Myocyte (in vitro differentiated cells): ENCODE results near the gene POLD2. TPM values are rescaled to one million over a fixed set of nuclear protein-coding genes. Genes with fewer than 3 reads are reported as not detected.
A peak's percentile ranks its signal among the peaks of the same experiment; 100 is the strongest.

Source experiments
- DNase-seq: peaks from one replicate; pipeline ENCODE4 v3.0.0-alpha.2; 2012; ENCODE audit warnings: low read depth
- total RNA-seq: library from RNA; depleted of rRNA; stranded (reverse); fragments of >200 nt; gene quantifications from 2 replicates; pipeline ENCODE4 v1.2.3, GENCODE V29; 2014

Gene POLD2
- total RNA-seq, 1 donor from 2014 or later, result 199 TPM

DNA sequence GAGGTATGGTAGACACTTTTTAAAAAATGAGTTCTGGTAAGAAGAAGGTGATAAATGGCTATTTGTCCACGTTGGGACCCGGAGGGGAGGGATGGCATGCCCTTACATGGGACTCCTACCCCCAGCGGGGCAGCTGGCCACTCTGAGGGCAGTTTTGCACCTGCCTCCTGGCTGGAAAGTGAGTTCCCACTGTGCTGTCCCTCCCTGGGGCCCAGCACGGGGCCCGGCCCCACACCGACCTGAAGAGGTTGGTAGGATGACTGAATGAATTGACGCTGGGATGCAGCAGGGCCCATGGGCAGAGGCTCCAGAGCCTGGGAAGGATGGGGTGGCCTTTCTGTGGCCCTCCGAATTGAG, 19.8 kb downstream of the POLD2 start:
- DNase-seq, result no peak

DNA sequence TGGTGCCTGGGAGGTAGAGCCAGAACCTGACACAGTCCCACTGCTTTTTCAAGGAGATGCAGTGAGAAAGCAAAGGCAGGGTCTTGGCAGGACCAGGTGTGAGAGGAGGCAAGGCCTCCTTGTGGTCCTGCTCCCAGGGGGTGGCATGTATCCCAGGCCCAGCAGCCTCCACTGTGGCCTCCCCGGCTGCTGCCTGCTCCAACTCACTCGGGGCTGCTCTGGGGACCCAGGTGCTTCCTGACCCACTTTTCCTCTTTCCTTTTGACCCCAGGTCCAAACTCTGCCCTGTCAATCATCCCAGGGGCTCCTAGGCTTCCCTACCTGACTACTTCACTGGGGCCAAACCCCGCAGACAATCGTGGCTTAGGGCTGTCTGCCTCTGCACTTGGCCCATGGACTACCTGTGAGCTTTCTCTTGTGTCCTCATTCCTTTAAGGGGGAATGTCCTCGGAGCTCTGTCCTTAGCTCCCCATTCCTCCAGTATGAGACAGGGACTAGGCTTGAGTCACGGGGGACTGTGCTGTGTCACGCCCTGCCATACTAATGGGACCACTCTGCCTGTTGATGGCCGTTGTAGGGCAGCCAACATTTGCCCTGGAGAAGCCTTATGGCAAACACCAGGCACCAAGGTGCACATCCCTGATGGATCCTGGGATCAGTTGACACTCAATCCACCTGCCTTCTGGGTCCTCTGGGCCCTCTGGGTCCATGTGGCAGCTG, 20.3 kb downstream of the POLD2 start:
- DNase-seq, result no peak

GRCh38 chr7:44101966-44102845, 21.1 kb downstream of the POLD2 start:
- peak; percentile 63 for DNase-seq

- DNase-seq, result no peak
These were observed 21.9 kb downstream of the POLD2 start for GRCh38 chr7:44101303-44101965.

- DNase-seq, result peak; percentile 98
These were observed 22.7 kb downstream of the POLD2 start for GRCh38 chr7:44100458-44101302.

DNA sequence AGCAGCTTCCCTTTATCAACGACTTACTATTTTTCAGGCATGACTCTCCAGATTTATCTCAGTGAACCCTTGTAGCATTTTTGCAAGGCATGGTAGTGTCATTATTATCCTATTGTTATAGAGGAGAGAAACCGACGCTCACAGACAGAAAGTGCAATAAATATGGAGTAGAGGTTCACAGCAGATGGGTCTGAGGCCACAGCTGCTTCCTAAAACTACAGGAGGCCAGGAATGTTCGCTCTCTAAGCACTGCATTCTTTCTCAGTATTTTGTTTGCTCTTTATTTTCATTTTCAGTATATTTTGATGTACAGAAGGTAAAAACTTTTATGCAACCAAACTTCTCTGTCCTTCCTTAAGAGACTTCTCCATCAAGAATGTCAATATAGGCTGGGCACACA, 23.7 kb downstream of the POLD2 start:
- DNase-seq, result peak; percentile 53

DNA sequence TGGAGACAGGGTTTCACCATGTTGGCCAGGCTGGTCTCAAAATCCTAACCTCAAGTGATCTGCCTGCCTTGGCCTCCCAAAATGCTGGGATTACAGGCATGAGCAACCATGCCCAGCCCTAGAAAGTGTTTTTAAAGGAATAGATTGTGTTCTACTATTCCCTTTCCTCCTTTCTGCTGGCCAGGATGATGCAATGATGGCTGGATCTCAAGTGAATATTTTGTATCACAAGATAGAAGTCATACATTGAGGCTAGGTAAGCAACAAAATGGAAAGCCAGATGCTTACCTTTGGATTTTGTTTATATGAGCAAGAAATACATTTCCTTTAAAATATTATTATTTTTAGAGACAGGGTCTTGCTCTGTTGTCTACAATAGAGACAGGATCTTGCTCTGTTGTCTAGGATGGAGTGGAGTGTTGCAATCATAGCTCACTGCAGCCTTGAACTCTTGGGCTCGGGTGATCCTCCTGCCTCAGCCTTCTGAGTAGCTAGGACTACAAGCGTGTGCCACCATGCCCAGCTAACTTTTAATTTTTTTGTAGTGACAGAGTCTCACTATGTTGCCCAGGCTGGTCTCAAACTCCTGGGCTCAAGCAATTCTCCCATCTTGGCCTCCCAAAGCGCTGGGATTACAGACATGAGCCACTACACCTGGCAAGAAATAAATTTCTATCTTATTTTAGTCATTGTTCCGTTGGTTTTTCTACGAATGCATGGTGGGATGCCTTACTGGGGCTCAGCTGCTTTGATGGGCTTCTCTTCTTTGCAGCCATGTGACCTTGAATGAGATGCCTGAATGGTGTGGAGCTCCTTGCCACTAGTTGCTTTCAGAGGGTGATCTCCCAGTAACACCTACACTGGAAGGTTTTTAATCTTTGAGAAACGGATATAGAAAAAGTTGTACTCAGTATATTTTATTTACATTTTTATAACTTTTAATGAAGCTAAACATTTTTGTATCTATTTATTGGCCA, 25.0 kb downstream of the POLD2 start:
- no peak for DNase-seq

DNA sequence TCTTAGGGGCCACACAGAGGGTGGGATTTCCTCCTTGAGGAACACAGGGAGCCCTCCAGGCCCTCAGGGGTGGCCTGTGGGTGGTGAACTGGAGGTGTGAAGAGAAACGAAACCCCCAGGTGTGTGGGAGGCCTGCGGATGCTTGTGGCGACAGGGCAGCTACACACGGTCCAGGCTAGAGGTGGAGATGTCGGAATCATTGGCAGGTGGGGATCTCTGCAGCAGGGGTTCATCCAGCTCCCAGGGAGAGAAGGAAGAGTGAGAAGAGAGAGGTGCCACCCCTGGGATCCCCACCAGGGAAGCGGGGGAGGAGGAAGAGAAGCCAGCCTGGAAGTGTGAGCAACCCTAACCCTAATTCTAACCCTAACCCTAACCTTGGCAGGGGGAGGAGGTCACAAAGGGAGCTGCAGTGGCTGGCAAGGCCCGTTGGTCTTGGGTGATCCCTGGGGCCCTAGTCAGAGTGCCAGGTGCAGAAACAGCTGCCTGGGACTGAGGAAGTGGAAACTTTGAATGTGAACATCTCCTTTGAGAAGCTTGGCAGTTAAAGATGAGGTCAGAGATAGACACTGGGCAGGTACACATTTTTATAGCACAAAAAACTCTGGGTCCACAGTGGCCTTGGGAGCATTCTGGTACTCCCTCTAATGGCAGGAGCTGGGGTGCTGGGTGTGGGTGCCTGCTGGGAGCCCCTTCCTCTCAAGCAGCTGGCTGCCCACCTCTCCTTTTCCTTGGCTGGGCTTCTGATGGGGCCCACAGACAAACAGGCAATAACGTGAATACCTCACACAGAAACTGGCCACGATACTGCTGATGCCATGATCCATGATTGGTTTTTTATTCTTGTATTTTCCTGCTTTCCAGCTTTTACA, 26.1 kb downstream of the POLD2 start:
- peak; percentile 74 for DNase-seq

DNA sequence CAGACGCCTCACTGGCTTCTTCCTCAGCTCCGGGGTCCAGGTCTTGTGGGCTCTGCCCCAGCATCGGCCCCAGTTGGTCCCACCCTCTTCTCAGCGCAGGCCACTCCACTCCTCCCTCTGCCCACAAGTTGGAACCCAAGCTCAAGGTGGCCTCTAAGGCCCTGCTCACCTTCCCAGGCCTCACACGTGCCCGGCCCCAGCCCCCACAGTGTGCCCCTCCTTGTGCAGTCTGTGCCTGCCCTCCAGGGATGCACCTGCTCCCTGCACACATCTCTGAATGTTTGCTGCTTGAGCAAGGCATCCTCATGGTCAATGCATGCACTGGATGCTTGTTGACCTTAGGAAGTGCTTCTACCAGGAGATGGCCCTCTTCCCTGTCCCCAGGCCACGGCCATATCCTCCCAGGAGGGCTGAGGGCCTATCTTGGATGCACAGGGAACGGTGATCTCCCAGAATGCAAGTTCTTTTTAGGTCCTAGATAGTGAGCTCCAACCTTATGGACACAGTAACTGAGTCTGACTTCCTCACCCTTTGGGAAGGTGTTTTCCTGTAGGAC, 26.9 kb downstream of the POLD2 start:
- no peak for DNase-seq

DNA sequence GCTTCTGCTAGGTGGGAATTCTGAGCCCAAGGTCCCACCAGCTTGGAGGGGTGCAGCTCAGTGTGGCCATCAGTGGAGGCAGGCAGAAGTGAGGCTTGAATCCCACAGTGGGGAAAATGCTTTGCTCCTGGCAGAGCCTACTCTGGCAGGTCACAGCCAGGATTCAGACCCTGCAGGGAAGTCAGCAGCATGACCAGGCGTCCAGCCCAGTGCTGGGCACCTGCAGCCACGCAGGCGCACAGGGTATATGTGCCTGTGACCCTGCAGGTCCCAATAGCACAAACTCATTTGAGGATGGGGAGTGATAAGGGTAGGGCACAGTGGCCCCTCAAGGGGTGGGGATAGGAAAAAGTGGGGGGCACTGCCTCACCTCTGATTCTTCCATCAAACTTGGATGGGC, 27.6 kb downstream of the POLD2 start:
- no peak for DNase-seq

GRCh38 chr7:44094883-44095592, 28.3 kb downstream of the POLD2 start:
- no peak for DNase-seq

DNA sequence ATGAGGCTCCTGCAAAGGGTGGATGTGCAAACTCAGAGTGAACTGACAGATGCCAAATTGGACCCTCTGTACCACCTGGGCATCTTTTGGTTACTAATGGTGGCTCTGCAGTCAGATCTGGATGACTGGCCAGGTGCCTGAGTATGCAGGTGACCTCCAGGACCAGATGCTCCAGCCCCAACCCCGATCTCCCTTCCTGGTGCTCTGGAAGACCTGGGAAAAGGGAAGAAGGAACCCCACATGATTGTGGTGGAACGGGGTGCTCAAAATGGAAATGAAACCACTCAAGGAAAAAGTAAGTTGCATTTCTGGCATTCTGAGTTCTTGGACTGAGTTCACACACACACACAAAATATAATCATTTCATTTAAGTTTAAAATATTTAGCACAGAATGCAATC, 29.0 kb downstream of the POLD2 start:
- DNase-seq, result no peak

GRCh38 chr7:44093102-44093641, 30.2 kb downstream of the POLD2 start:
- no peak for DNase-seq

DNA sequence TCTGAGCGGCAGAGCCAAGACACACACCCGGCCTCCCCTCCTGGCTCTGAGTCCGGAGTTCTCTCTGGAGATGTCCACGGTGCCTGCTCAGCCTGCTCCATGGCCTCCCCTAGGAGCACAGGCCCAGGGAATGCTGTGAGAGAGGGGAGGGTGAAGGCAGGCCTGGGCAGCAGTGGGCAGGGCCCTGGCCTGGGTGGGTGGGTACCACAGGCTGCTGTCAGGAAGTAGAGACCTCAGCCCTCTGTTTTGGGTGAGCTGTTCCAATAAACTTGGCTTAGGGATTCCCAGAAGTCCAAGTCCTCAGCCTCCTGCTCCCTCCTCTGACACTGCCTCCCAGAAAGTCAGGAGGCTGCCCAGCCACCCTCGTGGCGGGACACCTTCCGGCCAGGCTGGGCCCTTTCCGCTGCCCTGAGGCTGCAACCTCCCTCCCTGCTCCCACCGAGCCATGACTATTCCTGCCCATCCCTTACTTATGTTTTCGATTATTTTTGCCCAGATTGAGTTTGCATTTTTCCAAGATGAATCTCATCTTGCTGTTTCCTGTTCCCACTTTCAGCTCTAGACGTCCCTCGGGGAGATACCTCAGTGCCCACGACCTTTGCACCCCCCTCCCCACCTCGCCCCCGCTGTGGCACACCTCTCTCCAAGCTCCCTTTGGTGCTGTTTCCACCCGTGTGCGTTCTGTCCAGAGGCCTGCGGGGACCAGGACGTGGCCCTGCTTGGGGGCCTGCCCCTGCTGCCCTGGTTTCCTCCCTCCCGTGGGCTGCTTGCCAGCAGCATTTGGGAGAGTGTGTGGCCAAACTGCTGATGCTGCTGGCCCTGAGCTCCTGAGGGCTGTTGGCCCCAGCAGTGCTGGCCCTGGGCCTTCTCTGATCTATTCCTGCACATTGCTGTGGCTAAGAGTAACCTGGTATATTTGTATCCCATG, 35.2 kb downstream of the POLD2 start:
- peak; percentile 94 for DNase-seq

- DNase-seq, result no peak
These were observed 36.7 kb downstream of the POLD2 start for GRCh38 chr7:44086627-44087026.

DNA sequence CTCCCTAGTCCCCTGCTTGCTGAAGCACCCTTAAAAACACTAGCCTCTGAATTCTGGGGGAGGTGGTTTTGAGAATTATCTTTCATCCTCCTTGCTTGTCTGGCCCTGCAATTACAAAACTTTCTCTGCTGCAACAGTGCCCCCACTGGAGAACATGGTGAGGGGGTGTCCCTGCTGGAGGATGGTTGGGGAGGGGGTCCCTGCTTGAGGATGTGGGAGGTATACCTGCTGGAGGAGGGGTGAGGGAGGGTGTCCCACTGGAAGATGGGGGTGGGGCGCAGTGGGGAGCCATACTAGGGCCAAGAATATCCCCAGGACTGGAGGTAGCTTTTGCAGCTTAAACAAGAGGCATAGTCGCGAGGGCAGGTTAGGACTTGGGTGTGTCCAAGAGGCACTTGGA, 37.8 kb downstream of the POLD2 start:
- DNase-seq, result no peak

- DNase-seq, result no peak
These were observed 38.6 kb downstream of the POLD2 start for GRCh38 chr7:44084701-44085100.
